Esophagus muscularis mucosa (tissue), 4 donors: Measurements from ENCODE around the gene MYH14. TPM values are rescaled to one million over a fixed set of nuclear protein-coding genes. Genes with fewer than 3 reads are reported as not detected.

Experiments used
- DNase-seq: peaks from one replicate; pipeline ENCODE4 v3.0.0-alpha.2; 2017; ENCODE audit errors: extremely low spot score
- H3K27ac ChIP-seq, 4 donors: fragments of 200-600 bp; sonication (generic); replicated peaks in 1 of 4; 1 replicate in 3 of 4; 2 replicates in 1 of 4; pipeline ENCODE4 v1.5.1; 2016 to 2019; ENCODE audit warnings: mild to moderate bottlenecking in 1 of 4
- H3K27me3 ChIP-seq, 4 donors: fragments of 200-600 bp; sonication (generic); one replicate each; pipeline versions ENCODE4 v1.5.1 to v1.6.0; 2016 to 2019
- H3K36me3 ChIP-seq, 4 donors: fragments of 200-600 bp; sonication (generic); one replicate each; pipeline ENCODE4 v1.5.1; 2016 to 2019
- H3K4me1 ChIP-seq, 4 donors: fragments of 200-600 bp; sonication (generic); one replicate each; pipeline ENCODE4 v1.5.1; 2016 to 2019
- H3K4me3 ChIP-seq, 4 donors: fragments of 200-600 bp; sonication (generic); 1 replicate in 2 of 4; 2 replicates in 2 of 4; pipeline ENCODE4 v1.5.1; 2016 to 2019; ENCODE audit warnings: mild to moderate bottlenecking in 4 of 4, moderate library complexity in 1 of 4
- H3K9me3 ChIP-seq, 4 donors: fragments of 200-600 bp; sonication (generic); 1 replicate in 3 of 4; 2 replicates in 1 of 4; pipeline ENCODE4 v1.5.1; 2016 to 2019
- CTCF ChIP-seq, 3 experiments: fragments of 200-600 bp in 2 of 3; fragments of 450-650 bp in 1 of 3; sonication (generic) in 2 of 3; IDR thresholded peaks; one replicate each; pipeline ENCODE4 v1.5.1; 2017 to 2019; ENCODE audit warnings: antibody characterized with exemption in 3 of 3, mild to moderate bottlenecking in 2 of 3, moderate library complexity in 1 of 3
- EP300 ChIP-seq: sonication (generic); formaldehyde crosslinking; IDR thresholded peaks from one replicate; pipeline ENCODE4 v1.6.1; 2017; ENCODE audit warnings: antibody characterized with exemption
- POLR2A ChIP-seq: fragments of 450-650 bp; IDR thresholded peaks from one replicate; pipeline ENCODE4 v1.6.1; 2017; ENCODE audit warnings: antibody characterized with exemption, moderate library complexity, mild to moderate bottlenecking, low read depth
- POLR2AphosphoS5 ChIP-seq, 2 donors: sonication (generic); formaldehyde crosslinking; IDR thresholded peaks; one replicate each; pipeline ENCODE4 v1.6.1; 2017; ENCODE audit warnings: antibody characterized with exemption in 2 of 2
- WGBS: methylation state at CpG from one replicate; pipeline ENCODE4 v1.1.5; 2018; 5-methylcytosine and 5-hydroxymethylcytosine counted together
- intact Hi-C: fragments of 100-400 bp; cut with DNase I; formaldehyde crosslinking; loops from one replicate; pipeline ENCODE4 v1.15.1; 2023
- total RNA-seq, 4 donors: library from RNA; depleted of rRNA; stranded (reverse); fragments of >200 nt; gene quantifications; one replicate each; pipeline versions ENCODE4 v1.1.0 to v1.2.1, GENCODE V29; 2016

MYH14 gene
- total RNA-seq, 4 donors from 2014 or later, result 2.5 to 10.1 (median 5.3) TPM

GRCh38 chr19:50242581-50242980 is 39.2 kb downstream of the MYH14 start:
- WGBS, result 91% methylated on average over 5 of the region's 6 CpGs
- Histone ChIP-seq H3K4me1 (no peaks in the 10 kb centered on the region), H3K27me3 (peaks cover 0 to 15% (median 0%) of the 10 kb centered on the region in 4 donors), H3K4me3 (no peak overlapping the region), H3K27ac (no peak overlapping the region), H3K9me3 (no peaks in the 10 kb centered on the region), H3K36me3 (peaks cover 0 to 11% (median 0%) of the 10 kb centered on the region in 4 donors)
- intact Hi-C loops, result no loop called here
- no peak for DNase-seq
- TF ChIP-seq POLR2A (no peak), POLR2AphosphoS5 (IDR thresholded peaks at IDR 0.05) (no peak), EP300 (no peak)

- DNase-seq, result no peak
- Histone ChIP-seq H3K36me3 (peaks cover 0 to 19% (median 3%) of the 10 kb centered on the region in 4 donors), H3K27me3 (peaks cover 0 to 26% (median 0%) of the 10 kb centered on the region in 4 donors), H3K4me3 (no peak overlapping the region), H3K4me1 (no peaks in the 10 kb centered on the region), H3K9me3 (no peaks in the 10 kb centered on the region), H3K27ac (no peak overlapping the region)
- intact Hi-C loops, result no loop called here
- TF ChIP-seq CTCF (IDR thresholded peaks at IDR 0.05) (no peak), POLR2A (no peak), EP300 (no peak)
- WGBS, result 35% methylated on average over 9 of the region's 9 CpGs
Observed at GRCh38 chr19:50244695-50245094, 41.3 kb downstream of the MYH14 start.

GRCh38 chr19:50248413-50248812 is 45.0 kb downstream of the MYH14 start:
- DNase-seq, result no peak
- H3K36me3 ChIP-seq, result peaks cover 0 to 35% (median 16%) of the 10 kb centered on the region in 4 donors
- no peak overlapping the region for H3K27ac ChIP-seq
- no peak overlapping the region for H3K4me3 ChIP-seq
- peaks cover 0 to 15% (median 15%) of the 10 kb centered on the region in 4 donors for H3K9me3 ChIP-seq
- no peak for TF ChIP-seq EP300
- no peak for TF ChIP-seq POLR2A
- TF ChIP-seq POLR2AphosphoS5 (IDR thresholded peaks at IDR 0.05), result no peak
- TF ChIP-seq CTCF (IDR thresholded peaks at IDR 0.05), result no peak
- 99% methylated on average over 8 of the region's 10 CpGs for WGBS
- H3K27me3 ChIP-seq, result peaks cover 0 to 26% (median 0%) of the 10 kb centered on the region in 4 donors
- intact Hi-C loops, result no loop called here
- H3K4me1 ChIP-seq, result no peaks in the 10 kb centered on the region

- H3K4me3 ChIP-seq, result no peak overlapping the region
- intact Hi-C loops, result no loop called here
- no peaks in the 10 kb centered on the region for H3K4me1 ChIP-seq
- 91% methylated on average over 17 of the region's 19 CpGs for WGBS
- peaks cover 0 to 40% (median 18%) of the 10 kb centered on the region in 4 donors for H3K36me3 ChIP-seq
- DNase-seq, result no peak
- TF ChIP-seq POLR2A, result no peak
- TF ChIP-seq CTCF (IDR thresholded peaks at IDR 0.05), result no peak
- no peak for TF ChIP-seq EP300
- no peak for TF ChIP-seq POLR2AphosphoS5 (IDR thresholded peaks at IDR 0.05)
- H3K9me3 ChIP-seq, result peaks cover 0 to 20% (median 18%) of the 10 kb centered on the region in 4 donors
- no peak overlapping the region for H3K27ac ChIP-seq
- peaks cover 0 to 26% (median 0%) of the 10 kb centered on the region in 4 donors for H3K27me3 ChIP-seq
Observed at GRCh38 chr19:50248826-50249225, 45.4 kb downstream of the MYH14 start.

- no peak overlapping the region for H3K4me3 ChIP-seq
- peaks cover 0 to 22% (median 18%) of the 10 kb centered on the region in 4 donors for H3K9me3 ChIP-seq
- H3K4me1 ChIP-seq, result no peaks in the 10 kb centered on the region
- no peak for DNase-seq
- WGBS, result 72% methylated on average over 13 of the region's 16 CpGs
- no peak overlapping the region for H3K27ac ChIP-seq
- no peak for TF ChIP-seq CTCF (IDR thresholded peaks at IDR 0.05)
- H3K36me3 ChIP-seq, result peaks cover 0 to 45% (median 19%) of the 10 kb centered on the region in 4 donors
- peaks cover 0 to 26% (median 0%) of the 10 kb centered on the region in 4 donors for H3K27me3 ChIP-seq
- intact Hi-C loops, result no loop called here
Observed at GRCh38 chr19:50249636-50250035, 46.2 kb downstream of the MYH14 start.
